ENCODE data around the gene SNAP47.

- TF ChIP-seq CTCF (IDR thresholded peaks at IDR 0.05): no peak
- no peak for TF ChIP-seq POLR2A (IDR thresholded peaks at IDR 0.05)
Observed at GRCh38 chr1:227731241-227731677, 4.0 kb upstream of the SNAP47 start.

Data from lower leg skin (tissue), 3 donors.